BLaER1 (cell line): Measurements from ENCODE around the gene POLR1C.

Experiments
- H3K27ac ChIP-seq: shearing (Covaris generic); formaldehyde crosslinking; 2 replicates; pipeline ENCODE4 v1.8.1; 2022
- H3K27me3 ChIP-seq: shearing (Covaris generic); formaldehyde crosslinking; 2 replicates; pipeline ENCODE4 v1.8.1; 2022
- H3K36me3 ChIP-seq: shearing (Covaris generic); formaldehyde crosslinking; 2 replicates; pipeline ENCODE4 v1.8.1; 2022
- H3K4me1 ChIP-seq: shearing (Covaris generic); formaldehyde crosslinking; 2 replicates; pipeline ENCODE4 v1.8.1; 2022
- H3K4me2 ChIP-seq: shearing (Covaris generic); formaldehyde crosslinking; 2 replicates; pipeline ENCODE4 v1.8.1; 2022
- H3K4me3 ChIP-seq: shearing (Covaris generic); formaldehyde crosslinking; 2 replicates; pipeline ENCODE4 v1.8.1; 2022
- H3K9ac ChIP-seq: shearing (Covaris generic); formaldehyde crosslinking; 2 replicates; pipeline ENCODE4 v1.8.1; 2022
- H3K9me3 ChIP-seq: shearing (Covaris generic); formaldehyde crosslinking; 2 replicates; pipeline ENCODE4 v1.8.1; 2022
- H4K20me1 ChIP-seq: shearing (Covaris generic); formaldehyde crosslinking; 2 replicates; pipeline ENCODE4 v1.8.1; 2022
- Cebpa-rat ChIP-seq: shearing (Covaris generic); IDR thresholded peaks from 2 replicates; pipeline ENCODE4 v1.8.1; 2022

POLR1C gene

DNA sequence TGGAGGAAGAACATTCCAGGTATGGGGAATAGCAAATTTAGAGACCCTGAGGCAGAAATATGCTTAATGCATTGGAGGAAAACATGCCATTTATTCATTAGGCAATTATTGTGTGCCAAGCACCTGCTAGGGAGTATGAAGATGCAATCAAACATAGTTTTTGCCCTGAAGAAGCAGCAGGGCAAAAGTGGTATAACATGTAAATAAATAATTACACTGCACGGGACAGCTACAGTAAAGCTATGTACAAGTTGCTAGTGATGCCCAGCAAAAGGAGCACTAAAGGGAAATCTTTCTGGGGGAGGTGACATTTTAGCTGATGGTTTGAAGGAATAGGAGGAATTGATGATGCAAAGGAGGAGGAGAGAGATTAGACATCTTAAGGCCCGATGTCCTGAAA lies 40.1 kb upstream of the POLR1C start:
- H3K36me3 ChIP-seq = no peaks in the 10 kb centered on the region
- H3K9ac ChIP-seq = peak overlapping the region; percentile 87
- TF ChIP-seq Cebpa-rat = no peak
- no peak overlapping the region for H3K27ac ChIP-seq
- H3K4me1 ChIP-seq = peaks cover 36% of the 10 kb centered on the region
- peak overlapping the region; percentile 71 for H3K4me3 ChIP-seq
- no peaks in the 10 kb centered on the region for H3K27me3 ChIP-seq
- H4K20me1 ChIP-seq = peaks cover 17% of the 10 kb centered on the region; the same call in 1 of the 2 replicates
- peak overlapping the region; percentile 99 for H3K4me2 ChIP-seq
- no peaks in the 10 kb centered on the region for H3K9me3 ChIP-seq

DNA sequence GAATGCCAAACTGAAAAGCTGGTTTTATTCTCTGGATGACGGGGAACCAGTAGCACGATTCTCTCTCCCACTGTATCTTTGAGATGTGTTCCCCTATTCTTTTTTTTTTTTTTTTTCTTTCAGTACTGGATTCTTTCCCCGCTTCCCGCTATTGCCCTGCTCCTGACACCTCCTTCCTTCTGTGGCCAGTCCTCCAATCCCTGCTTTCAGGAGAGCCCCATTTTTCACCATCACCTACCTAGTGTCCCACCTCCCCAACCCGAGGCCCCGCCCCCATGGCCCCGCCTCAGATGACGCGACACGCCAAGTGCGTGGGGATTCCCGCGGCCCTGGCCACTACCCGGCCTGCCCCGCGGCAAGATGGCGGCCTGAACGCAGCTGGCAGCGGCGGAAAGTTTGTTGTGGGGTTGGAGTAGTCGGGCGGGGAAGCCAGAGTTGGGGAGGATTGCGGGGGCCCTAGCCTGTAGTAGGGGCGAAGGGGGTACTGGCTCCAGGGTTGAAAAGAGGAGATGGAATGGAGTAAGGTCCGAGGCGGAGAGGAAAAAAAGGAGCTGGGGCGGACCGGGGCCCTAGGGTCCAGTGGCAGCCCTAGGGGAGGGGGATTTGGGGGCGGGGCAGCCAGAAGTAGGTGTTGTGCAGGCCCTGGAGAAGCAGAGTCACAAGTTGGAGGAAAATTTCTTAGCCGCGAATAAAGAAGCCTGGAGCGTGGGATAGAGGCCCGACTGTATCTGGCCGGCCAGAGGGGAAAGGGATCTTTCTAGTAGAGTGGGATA lies 39.5 kb upstream of the POLR1C start, which contains the start of gene TJAP1:
Gene TJAP1 (plus strand): TSS at position 336 of the 773 bp plus-strand sequence. CDS start 21,432 bp downstream, outside the sequence.
- Histone ChIP-seq H3K9me3 (no peaks in the 10 kb centered on the region), H4K20me1 (peaks cover 17% of the 10 kb centered on the region), H3K9ac (peak within 1 kb of the TSS; percentile 87), H3K4me3 (peak within 1 kb of the TSS; percentile 71), H3K36me3 (no peaks in the 10 kb centered on the region; the same call in 1 of the 2 replicates), H3K4me1 (peaks cover 36% of the 10 kb centered on the region), H3K4me2 (peak within 1 kb of the TSS; percentile 99), H3K27me3 (no peaks in the 10 kb centered on the region), H3K27ac (peak within 1 kb of the TSS; percentile 77)
- no peak for TF ChIP-seq Cebpa-rat

DNA sequence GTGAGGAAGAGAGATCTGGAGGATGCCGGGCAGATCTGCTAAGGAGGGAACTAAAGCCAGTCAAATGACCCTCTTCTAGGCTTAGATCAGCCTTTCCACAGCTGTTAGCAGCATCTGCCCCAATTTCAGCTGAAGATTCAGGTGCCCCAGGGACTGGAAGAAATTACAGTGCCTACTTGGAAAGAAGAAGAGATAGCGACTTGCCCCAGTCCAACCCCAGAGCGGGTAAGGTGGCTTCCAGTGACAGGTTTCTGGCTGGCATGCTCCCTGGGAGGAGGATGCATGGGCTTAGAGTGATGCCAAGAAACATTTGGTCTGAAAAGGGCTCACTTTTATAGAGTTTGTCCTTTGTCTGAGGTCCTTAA lies 38.9 kb upstream of the POLR1C start:
- H3K9ac ChIP-seq = peak overlapping the region; percentile 87
- H3K4me2 ChIP-seq = peak overlapping the region; percentile 99
- peak overlapping the region; percentile 77 for H3K27ac ChIP-seq
- H3K36me3 ChIP-seq = no peaks in the 10 kb centered on the region; the same call in 1 of the 2 replicates
- peaks cover 17% of the 10 kb centered on the region for H4K20me1 ChIP-seq
- peaks cover 36% of the 10 kb centered on the region for H3K4me1 ChIP-seq
- H3K4me3 ChIP-seq = peak overlapping the region; percentile 71
- no peaks in the 10 kb centered on the region for H3K27me3 ChIP-seq
- TF ChIP-seq Cebpa-rat = no peak
- H3K9me3 ChIP-seq = no peaks in the 10 kb centered on the region

DNA sequence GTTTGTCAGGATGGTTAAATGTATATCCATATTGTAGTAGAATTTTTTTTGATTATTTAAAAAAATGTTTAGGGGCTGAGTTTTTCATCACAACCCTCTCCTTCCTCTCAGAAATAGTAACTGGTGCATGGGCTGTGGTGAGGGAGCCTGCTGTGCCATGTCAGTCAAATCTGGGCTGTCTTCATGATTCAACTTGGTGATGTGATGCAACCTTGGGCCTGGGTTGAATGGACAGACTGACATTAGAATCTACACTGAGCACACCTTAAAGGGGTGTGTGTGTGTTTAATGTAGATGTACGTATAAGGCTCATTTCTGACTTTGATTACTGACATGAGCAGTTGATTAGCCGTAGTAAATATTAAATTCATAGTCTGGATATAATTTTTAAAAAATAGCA lies 35.8 kb upstream of the POLR1C start:
- Histone ChIP-seq H3K9ac (no peak overlapping the region), H3K27me3 (no peaks in the 10 kb centered on the region), H3K4me2 (no peak overlapping the region), H3K4me1 (peaks cover 36% of the 10 kb centered on the region), H3K36me3 (peaks cover 10% of the 10 kb centered on the region; the same call in 1 of the 2 replicates), H3K4me3 (no peak overlapping the region), H4K20me1 (peaks cover 17% of the 10 kb centered on the region), H3K9me3 (no peaks in the 10 kb centered on the region), H3K27ac (no peak overlapping the region)
- TF ChIP-seq Cebpa-rat = no peak

DNA sequence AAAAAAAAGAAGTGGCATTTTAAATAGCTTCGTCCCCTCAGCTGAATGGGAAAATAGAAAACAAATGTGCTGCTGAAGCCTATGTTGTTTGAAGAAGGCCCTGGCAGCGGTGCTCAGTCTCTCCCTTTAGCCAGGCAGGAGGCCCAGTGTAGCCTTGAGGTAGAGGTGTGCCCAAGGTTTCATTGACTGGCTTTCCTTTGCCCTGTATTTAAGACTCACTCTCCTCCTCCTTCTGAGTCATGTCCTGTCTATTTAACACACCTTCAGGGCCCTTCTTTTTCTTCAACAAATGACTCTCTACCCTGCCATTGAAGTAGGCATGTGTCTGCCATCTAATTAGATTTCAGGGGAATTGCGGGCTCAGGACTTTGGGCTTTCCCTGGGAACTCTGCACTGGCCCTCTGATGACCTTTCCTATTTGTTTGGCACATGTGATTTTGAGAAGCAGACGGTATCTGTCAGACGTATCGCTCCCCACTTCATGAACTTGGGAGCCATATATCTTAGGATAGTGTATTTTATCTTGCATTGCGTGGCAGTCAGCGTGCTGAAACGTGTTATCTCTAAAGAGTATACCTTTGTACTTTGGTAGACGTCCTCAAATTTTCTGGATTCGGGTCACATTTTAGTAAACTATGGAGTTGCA lies 35.2 kb upstream of the POLR1C start:
- H3K27ac ChIP-seq = no peak overlapping the region

DNA sequence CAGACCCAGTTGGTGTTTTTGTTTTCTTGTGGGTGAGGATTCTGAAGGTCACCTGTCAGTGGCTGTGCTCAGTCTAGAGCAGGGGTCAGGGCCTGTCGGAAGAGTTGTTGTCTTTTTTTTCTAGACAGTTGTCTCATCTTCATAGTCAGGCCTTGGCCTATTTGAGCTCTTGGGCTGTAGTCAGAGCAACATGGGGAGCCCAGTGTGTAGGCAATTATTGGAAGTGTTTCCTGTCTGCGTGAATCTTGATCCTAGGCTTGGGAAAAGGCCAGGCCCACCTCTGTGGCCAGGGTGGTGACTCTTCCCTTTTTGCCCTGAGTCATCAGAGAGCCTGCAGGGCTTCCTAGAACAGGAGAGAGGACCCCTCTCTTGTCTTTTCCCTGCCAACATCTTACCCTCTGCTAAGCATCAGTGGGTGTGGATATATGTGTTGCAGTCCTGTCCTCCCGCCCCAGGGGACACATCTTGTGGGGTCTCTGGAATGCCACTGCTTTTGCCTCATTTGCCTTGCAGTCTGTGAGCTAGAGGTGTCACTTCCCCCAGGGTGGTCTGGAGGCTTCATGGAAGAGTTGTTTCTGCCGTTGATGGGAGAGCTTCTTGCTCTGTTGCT lies 28.1 kb upstream of the POLR1C start:
- TF ChIP-seq Cebpa-rat = no peak
- peaks cover 22% of the 10 kb centered on the region for H4K20me1 ChIP-seq
- H3K27ac ChIP-seq = peak overlapping the region; percentile 72
- peak overlapping the region; percentile 87 for H3K4me2 ChIP-seq
- peak overlapping the region; percentile 60; the same call in 1 of the 2 replicates for H3K9ac ChIP-seq
- H3K9me3 ChIP-seq = no peaks in the 10 kb centered on the region
- peaks cover 47% of the 10 kb centered on the region for H3K36me3 ChIP-seq
- H3K4me1 ChIP-seq = no peaks in the 10 kb centered on the region
- peak overlapping the region; percentile 35; the same call in 1 of the 2 replicates for H3K4me3 ChIP-seq
- no peaks in the 10 kb centered on the region for H3K27me3 ChIP-seq

More for the DNA sequence above, 35.2 kb upstream of the POLR1C start:
- Histone ChIP-seq H3K9me3 (no peaks in the 10 kb centered on the region), H3K27me3 (no peaks in the 10 kb centered on the region), H4K20me1 (peaks cover 17% of the 10 kb centered on the region), H3K4me1 (peaks cover 33% of the 10 kb centered on the region), H3K4me3 (no peak overlapping the region), H3K4me2 (no peak overlapping the region), H3K9ac (no peak overlapping the region), H3K36me3 (peaks cover 17% of the 10 kb centered on the region; the same call in 1 of the 2 replicates)
- TF ChIP-seq Cebpa-rat = no peak

DNA sequence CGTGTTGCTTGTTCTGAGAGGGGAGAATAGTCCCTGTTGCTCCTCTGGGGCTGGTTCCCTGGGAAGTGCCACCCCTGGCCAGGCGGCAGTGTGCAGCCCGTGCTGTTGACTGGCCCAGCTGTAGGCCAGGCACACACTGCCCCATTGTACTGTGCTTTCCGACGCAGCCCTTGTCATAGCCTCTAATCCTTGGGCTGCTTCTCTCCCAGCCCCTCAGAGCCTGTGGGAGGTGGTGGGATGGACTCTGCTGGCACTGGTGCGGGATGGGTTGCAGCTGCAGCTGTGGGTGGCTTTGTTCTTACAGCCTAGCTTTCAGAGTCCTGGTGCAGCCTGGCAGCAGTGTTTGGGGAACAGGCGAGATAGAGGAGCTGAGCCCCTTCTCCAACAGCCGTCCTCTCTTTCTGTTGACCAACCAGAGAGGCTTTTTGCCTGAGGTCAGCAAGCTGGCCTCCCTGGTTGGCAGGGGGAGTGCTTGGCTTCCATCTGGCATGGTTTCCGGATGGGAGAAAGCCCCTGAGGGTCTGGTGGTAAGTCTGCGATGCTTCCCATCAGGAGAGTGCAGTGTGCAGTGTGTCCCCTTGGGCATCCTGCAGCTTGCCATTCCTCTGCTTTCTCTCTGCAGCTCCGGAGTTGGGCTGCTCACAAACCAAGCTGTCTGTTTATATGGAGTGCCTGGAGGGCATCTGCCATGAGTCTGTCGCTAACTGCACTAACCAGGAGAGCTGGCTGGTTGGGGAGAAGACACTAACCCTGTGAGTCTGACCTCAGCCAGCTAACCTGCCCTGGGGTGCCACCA lies 27.4 kb upstream of the POLR1C start:
- Histone ChIP-seq H3K4me1 (no peaks in the 10 kb centered on the region), H3K27me3 (no peaks in the 10 kb centered on the region), H3K4me3 (peak overlapping the region; percentile 35), H3K9ac (peak overlapping the region; percentile 60), H4K20me1 (peaks cover 29% of the 10 kb centered on the region), H3K36me3 (peaks cover 54% of the 10 kb centered on the region), H3K27ac (peak overlapping the region; percentile 72), H3K9me3 (no peaks in the 10 kb centered on the region), H3K4me2 (peak overlapping the region; percentile 87)
- TF ChIP-seq Cebpa-rat = no peak

DNA sequence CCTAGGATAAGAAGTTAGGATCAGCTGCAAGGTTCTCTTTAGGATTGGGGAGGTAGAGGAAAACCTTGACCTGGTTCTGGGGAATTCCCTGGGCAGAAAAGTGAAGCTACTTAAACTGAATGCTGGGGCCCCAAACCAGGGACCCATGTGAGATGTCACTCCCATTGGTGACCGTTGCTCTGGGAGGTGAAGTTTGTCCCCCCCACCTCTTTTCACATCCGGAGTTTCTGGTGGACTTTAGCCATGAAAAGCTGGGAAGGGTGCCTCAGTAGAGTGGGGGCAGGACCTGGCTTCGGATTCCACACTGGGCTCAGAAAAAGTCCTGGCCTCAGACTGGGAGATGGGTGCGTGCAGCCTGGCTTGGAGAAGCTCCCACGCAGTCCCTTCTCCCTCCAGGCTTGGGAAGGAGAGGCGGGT lies 26.4 kb upstream of the POLR1C start:
- Histone ChIP-seq H3K9me3 (no peaks in the 10 kb centered on the region), H3K27ac (peak overlapping the region; percentile 72; the same call in 1 of the 2 replicates), H3K4me1 (peaks cover 10% of the 10 kb centered on the region), H3K9ac (peak overlapping the region; percentile 60; the same call in 1 of the 2 replicates), H4K20me1 (peaks cover 40% of the 10 kb centered on the region), H3K27me3 (no peaks in the 10 kb centered on the region), H3K36me3 (peaks cover 53% of the 10 kb centered on the region), H3K4me2 (peak overlapping the region; percentile 87), H3K4me3 (no peak overlapping the region)
- TF ChIP-seq Cebpa-rat = no peak
